ENCODE measurements around the gene SLC41A2. TPM values are rescaled to one million over a fixed set of nuclear protein-coding genes. Genes with fewer than 3 reads are reported as not detected.
"Not testable (repeated sequence)": the region's sequence is repeated elsewhere in the genome, so short reads cannot be mapped to it uniquely, and the experiment has no call there.

SLC41A2 gene
- total RNA-seq, 1 experiment from 2014 or later, result 27.3 TPM

DNA sequence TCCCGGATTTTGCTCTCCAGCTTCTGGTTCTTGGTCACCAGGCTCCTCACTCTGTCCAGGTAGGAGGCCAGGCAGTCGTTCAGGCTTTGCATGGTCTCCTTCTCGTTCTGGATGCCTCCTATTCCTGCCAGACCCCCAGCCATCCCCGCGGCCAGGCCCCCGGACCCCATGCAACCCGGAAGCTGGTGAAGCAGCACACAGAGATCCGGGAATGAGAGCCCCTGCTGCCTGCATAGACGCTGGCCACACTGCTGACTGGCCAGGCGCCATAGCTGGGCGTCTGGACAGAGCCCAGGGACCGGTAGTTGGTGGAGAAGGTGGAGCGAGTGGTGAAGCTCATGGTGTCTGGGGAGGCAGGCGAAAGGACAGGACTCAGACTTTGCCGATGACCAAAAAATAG, 19.6 kb upstream of the SLC41A2 start:
- intact Hi-C loops (cut with micrococcal nuclease; ENCODE audit: unreplicated experiment); H3K27ac ChIP-seq (ENCODE audit: low read length); POLR2A ChIA-PET; DNase-seq (ENCODE audit: low read depth, low spot score); H3K27me3 ChIP-seq (ENCODE audit: control insufficient read depth, insufficient read depth, low read length); H3K4me1 ChIP-seq (ENCODE audit: control insufficient read depth, insufficient read depth, low read length); BruUV-seq (replicated peaks); in situ Hi-C loops (cut with HindIII; ENCODE audit: low pct_unique_long_range_greater_than_20kb, low sequenced_read_pairs); ATAC-seq; H3K36me3 ChIP-seq (ENCODE audit: control insufficient read depth, insufficient read depth, low read length); H3K9me3 ChIP-seq (ENCODE audit: control insufficient read depth, insufficient read depth, low read depth, low read length); H3K4me3 ChIP-seq (ENCODE audit: low read depth in 2 of 2, low read length in 2 of 2); CTCF ChIA-PET: not testable (repeated sequence)

DNA sequence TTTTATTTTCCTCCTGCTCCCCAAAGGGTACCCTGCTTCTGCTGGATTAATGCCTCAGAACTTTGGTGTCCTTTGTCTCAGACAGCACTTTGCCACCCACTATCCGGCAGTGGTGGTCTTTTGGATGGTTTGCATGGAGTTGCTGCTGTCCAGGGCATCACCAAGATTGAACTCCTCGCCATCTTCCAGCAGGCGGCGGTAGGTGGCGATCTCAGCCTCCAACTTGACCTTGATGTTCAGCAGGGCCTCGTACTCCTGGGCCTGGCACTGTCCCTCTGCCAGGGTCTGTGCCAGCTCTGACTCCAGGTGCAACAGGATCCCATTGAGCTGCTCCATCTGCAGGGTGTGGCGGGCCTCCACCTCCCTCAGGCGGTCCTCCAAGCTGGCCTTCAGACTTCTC, 18.6 kb upstream of the SLC41A2 start:
- ATAC-seq, result no peak
- no peak for DNase-seq (ENCODE audit: low read depth, low spot score)
- no peak for TF ChIP-seq POLR2AphosphoS5 (IDR thresholded peaks at IDR 0.05; ENCODE audit: low read depth, low read length)
- no peak for TF ChIP-seq TCF7L2 (IDR thresholded peaks at IDR 0.05; ENCODE audit: low read depth, low read length)
- TF ChIP-seq, protein P1, sequence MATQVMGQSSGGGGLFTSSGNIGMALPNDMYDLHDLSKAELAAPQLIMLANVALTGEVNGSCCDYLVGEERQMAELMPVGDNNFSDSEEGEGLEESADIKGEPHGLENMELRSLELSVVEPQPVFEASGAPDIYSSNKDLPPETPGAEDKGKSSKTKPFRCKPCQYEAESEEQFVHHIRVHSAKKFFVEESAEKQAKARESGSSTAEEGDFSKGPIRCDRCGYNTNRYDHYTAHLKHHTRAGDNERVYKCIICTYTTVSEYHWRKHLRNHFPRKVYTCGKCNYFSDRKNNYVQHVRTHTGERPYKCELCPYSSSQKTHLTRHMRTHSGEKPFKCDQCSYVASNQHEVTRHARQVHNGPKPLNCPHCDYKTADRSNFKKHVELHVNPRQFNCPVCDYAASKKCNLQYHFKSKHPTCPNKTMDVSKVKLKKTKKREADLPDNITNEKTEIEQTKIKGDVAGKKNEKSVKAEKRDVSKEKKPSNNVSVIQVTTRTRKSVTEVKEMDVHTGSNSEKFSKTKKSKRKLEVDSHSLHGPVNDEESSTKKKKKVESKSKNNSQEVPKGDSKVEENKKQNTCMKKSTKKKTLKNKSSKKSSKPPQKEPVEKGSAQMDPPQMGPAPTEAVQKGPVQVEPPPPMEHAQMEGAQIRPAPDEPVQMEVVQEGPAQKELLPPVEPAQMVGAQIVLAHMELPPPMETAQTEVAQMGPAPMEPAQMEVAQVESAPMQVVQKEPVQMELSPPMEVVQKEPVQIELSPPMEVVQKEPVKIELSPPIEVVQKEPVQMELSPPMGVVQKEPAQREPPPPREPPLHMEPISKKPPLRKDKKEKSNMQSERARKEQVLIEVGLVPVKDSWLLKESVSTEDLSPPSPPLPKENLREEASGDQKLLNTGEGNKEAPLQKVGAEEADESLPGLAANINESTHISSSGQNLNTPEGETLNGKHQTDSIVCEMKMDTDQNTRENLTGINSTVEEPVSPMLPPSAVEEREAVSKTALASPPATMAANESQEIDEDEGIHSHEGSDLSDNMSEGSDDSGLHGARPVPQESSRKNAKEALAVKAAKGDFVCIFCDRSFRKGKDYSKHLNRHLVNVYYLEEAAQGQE (IDR thresholded peaks at IDR 0.05; ENCODE audit: insufficient read depth in 1 of 2, low read depth in 2 of 2, low read length in 1 of 2), result no peak
- TF ChIP-seq, protein P2, sequence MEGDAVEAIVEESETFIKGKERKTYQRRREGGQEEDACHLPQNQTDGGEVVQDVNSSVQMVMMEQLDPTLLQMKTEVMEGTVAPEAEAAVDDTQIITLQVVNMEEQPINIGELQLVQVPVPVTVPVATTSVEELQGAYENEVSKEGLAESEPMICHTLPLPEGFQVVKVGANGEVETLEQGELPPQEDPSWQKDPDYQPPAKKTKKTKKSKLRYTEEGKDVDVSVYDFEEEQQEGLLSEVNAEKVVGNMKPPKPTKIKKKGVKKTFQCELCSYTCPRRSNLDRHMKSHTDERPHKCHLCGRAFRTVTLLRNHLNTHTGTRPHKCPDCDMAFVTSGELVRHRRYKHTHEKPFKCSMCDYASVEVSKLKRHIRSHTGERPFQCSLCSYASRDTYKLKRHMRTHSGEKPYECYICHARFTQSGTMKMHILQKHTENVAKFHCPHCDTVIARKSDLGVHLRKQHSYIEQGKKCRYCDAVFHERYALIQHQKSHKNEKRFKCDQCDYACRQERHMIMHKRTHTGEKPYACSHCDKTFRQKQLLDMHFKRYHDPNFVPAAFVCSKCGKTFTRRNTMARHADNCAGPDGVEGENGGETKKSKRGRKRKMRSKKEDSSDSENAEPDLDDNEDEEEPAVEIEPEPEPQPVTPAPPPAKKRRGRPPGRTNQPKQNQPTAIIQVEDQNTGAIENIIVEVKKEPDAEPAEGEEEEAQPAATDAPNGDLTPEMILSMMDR (IDR thresholded peaks at IDR 0.05), result no peak; the same call in 1 of the 2 replicates
- no peak for TF ChIP-seq SIN3A (IDR thresholded peaks at IDR 0.05; ENCODE audit: borderline replicate concordance, insufficient read depth, low read depth, low read length)
- intact Hi-C loops (cut with micrococcal nuclease; ENCODE audit: unreplicated experiment), result no loop called here
- Histone ChIP-seq H3K9me3 (ENCODE audit: control insufficient read depth, insufficient read depth, low read depth, low read length) (no peaks in the 10 kb centered on the region), H3K27ac (ENCODE audit: low read length) (no peak overlapping the region), H3K4me1 (ENCODE audit: control insufficient read depth, insufficient read depth, low read length) (no peaks in the 10 kb centered on the region), H3K4me3 (ENCODE audit: low read depth in 2 of 2, low read length in 2 of 2) (no peak overlapping the region), H3K36me3 (ENCODE audit: control insufficient read depth, insufficient read depth, low read length) (no peaks in the 10 kb centered on the region), H3K27me3 (ENCODE audit: control insufficient read depth, insufficient read depth, low read length) (no peaks in the 10 kb centered on the region)
- ChIA-PET POLR2A (no interaction called here), CTCF (no interaction called here)
- in situ Hi-C loops (cut with HindIII; ENCODE audit: low pct_unique_long_range_greater_than_20kb, low sequenced_read_pairs), result no loop called here
- no TSS peak for BruUV-seq (replicated peaks)

DNA sequence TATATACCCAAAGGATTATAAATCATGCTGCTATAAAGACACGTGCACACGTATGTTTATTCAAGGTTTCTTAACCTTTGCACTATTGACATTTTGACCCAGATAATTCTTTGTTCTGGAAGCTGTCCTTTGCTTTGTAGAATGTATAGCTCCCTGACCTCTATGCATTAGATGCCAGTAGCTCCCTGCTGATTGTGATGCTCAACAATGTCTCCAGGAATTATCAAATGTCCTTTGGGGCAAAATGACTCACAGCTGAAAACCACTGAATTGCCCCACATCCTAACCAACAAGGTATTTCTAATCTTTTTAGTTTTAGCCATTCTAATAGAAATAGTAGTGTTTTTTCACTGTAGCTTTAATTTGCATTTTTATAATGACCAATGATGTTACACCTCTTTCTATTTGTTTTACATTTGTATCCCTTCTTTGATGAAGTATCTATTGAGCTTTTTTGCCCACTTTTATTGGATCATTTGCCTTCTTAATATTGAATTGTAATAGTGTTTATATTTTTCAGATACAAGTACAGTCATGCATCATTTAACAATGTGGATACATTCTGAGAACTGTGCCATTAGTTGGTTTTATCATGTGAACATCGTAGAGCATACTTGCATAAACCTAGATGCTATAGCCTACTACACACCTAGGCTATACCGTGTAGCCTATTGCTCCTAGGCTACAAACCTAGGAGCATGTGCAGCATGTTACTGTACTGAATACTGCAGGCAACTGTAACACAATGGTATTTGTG, 17.7 kb upstream of the SLC41A2 start:
- CTCF ChIA-PET, result no interaction called here
- Histone ChIP-seq H3K27ac (ENCODE audit: low read length) (no peak overlapping the region), H3K27me3 (ENCODE audit: control insufficient read depth, insufficient read depth, low read length) (no peaks in the 10 kb centered on the region), H3K4me1 (ENCODE audit: control insufficient read depth, insufficient read depth, low read length) (no peaks in the 10 kb centered on the region), H3K36me3 (ENCODE audit: control insufficient read depth, insufficient read depth, low read length) (no peaks in the 10 kb centered on the region), H3K4me3 (ENCODE audit: low read depth in 2 of 2, low read length in 2 of 2) (no peak overlapping the region), H3K9me3 (ENCODE audit: control insufficient read depth, insufficient read depth, low read depth, low read length) (no peaks in the 10 kb centered on the region)
- intact Hi-C loops (cut with micrococcal nuclease; ENCODE audit: unreplicated experiment), result no loop called here
- no TSS peak for BruUV-seq (replicated peaks)
- ATAC-seq, result no peak
- DNase-seq (ENCODE audit: low read depth, low spot score), result no peak
- TF ChIP-seq POLR2AphosphoS5 (IDR thresholded peaks at IDR 0.05; ENCODE audit: low read depth, low read length), result no peak
- TF ChIP-seq TCF7L2 (IDR thresholded peaks at IDR 0.05; ENCODE audit: low read depth, low read length), result no peak
- TF ChIP-seq, protein P1 (IDR thresholded peaks at IDR 0.05; ENCODE audit: insufficient read depth in 1 of 2, low read depth in 2 of 2, low read length in 1 of 2), result no peak
- TF ChIP-seq, protein P2 (IDR thresholded peaks at IDR 0.05), result no peak
- no peak for TF ChIP-seq SIN3A (IDR thresholded peaks at IDR 0.05; ENCODE audit: borderline replicate concordance, insufficient read depth, low read depth, low read length)
- in situ Hi-C loops (cut with HindIII; ENCODE audit: low pct_unique_long_range_greater_than_20kb, low sequenced_read_pairs), result no loop called here
- POLR2A ChIA-PET, result no interaction called here

Data from Panc1 (cell line).